KOPT-K1 (cell line): Measurements from ENCODE around the gene SLC10A7.

Experiments used
- H3K27ac ChIP-seq: fragments of 200-600 bp; sonication (generic); 2 replicates; pipeline ENCODE4 v1.5.1; 2016; ENCODE audit warnings: antibody characterized with exemption, mild to moderate bottlenecking, low read depth, low read length; ENCODE audit not compliant: poor library complexity, severe bottlenecking
- H3K36me3 ChIP-seq: fragments of 200-600 bp; sonication (generic); 2 replicates; pipeline ENCODE4 v1.5.1; 2017; ENCODE audit warnings: antibody characterized with exemption, mild to moderate bottlenecking, low read length, moderate library complexity; ENCODE audit not compliant: insufficient read depth
- H3K9me3 ChIP-seq: fragments of 200-600 bp; sonication (generic); 2 replicates; pipeline ENCODE4 v1.5.1; 2017; ENCODE audit warnings: antibody characterized with exemption, low read length, mild to moderate bottlenecking; ENCODE audit not compliant: insufficient read depth, poor library complexity, severe bottlenecking

The SLC10A7 gene

GRCh38 chr4:146335763-146336409 lies 185.9 kb downstream of the SLC10A7 start:
- Histone ChIP-seq H3K9me3 (no peaks in the 10 kb centered on the region), H3K27ac (no peak overlapping the region), H3K36me3 (no peaks in the 10 kb centered on the region)

GRCh38 chr4:146334862-146335449 lies 186.8 kb downstream of the SLC10A7 start:
- Histone ChIP-seq H3K36me3 (no peaks in the 10 kb centered on the region), H3K27ac (no peak overlapping the region)

GRCh38 chr4:146333895-146334262 lies 187.9 kb downstream of the SLC10A7 start:
- Histone ChIP-seq H3K9me3 (no peaks in the 10 kb centered on the region), H3K27ac (no peak overlapping the region), H3K36me3 (no peaks in the 10 kb centered on the region)

More at GRCh38 chr4:146334862-146335449, 186.8 kb downstream of the SLC10A7 start:
- no peaks in the 10 kb centered on the region for H3K9me3 ChIP-seq

GRCh38 chr4:146333187-146333894 lies 188.4 kb downstream of the SLC10A7 start:
- Histone ChIP-seq H3K9me3 (no peaks in the 10 kb centered on the region), H3K27ac (no peak overlapping the region), H3K36me3 (no peaks in the 10 kb centered on the region)

GRCh38 chr4:146330392-146330791 lies 191.3 kb downstream of the SLC10A7 start:
- H3K9me3 ChIP-seq: no peaks in the 10 kb centered on the region
- no peak overlapping the region for H3K27ac ChIP-seq
- H3K36me3 ChIP-seq: no peaks in the 10 kb centered on the region

- Histone ChIP-seq H3K9me3 (no peaks in the 10 kb centered on the region), H3K27ac (no peak overlapping the region), H3K36me3 (no peaks in the 10 kb centered on the region; the same call in 1 of the 2 replicates)
Observed at GRCh38 chr4:146329050-146329716, 192.6 kb downstream of the SLC10A7 start.

- Histone ChIP-seq H3K36me3 (no peaks in the 10 kb centered on the region; the same call in 1 of the 2 replicates), H3K27ac (no peak overlapping the region), H3K9me3 (no peaks in the 10 kb centered on the region)
Observed at GRCh38 chr4:146327859-146328650, 193.7 kb downstream of the SLC10A7 start.

GRCh38 chr4:146318894-146319293 lies 202.8 kb downstream of the SLC10A7 start:
- H3K9me3 ChIP-seq: no peaks in the 10 kb centered on the region
- no peak overlapping the region for H3K27ac ChIP-seq
- H3K36me3 ChIP-seq: no peaks in the 10 kb centered on the region

GRCh38 chr4:146317783-146318182 lies 204.0 kb downstream of the SLC10A7 start:
- H3K36me3 ChIP-seq: no peaks in the 10 kb centered on the region
- no peaks in the 10 kb centered on the region for H3K9me3 ChIP-seq
- H3K27ac ChIP-seq: no peak overlapping the region

GRCh38 chr4:146315184-146315583 lies 206.6 kb downstream of the SLC10A7 start:
- H3K9me3 ChIP-seq: no peaks in the 10 kb centered on the region
- H3K27ac ChIP-seq: no peak overlapping the region
- H3K36me3 ChIP-seq: no peaks in the 10 kb centered on the region

- H3K9me3 ChIP-seq: no peaks in the 10 kb centered on the region
- no peaks in the 10 kb centered on the region for H3K36me3 ChIP-seq
- H3K27ac ChIP-seq: no peak overlapping the region
Observed at GRCh38 chr4:146311238-146311970, 210.3 kb downstream of the SLC10A7 start.

GRCh38 chr4:146310319-146311021 lies 211.3 kb downstream of the SLC10A7 start:
- Histone ChIP-seq H3K27ac (no peak overlapping the region), H3K9me3 (no peaks in the 10 kb centered on the region), H3K36me3 (no peaks in the 10 kb centered on the region)

GRCh38 chr4:146308951-146309350 lies 212.8 kb downstream of the SLC10A7 start:
- H3K36me3 ChIP-seq: no peaks in the 10 kb centered on the region
- no peak overlapping the region for H3K27ac ChIP-seq
- no peaks in the 10 kb centered on the region for H3K9me3 ChIP-seq

- H3K36me3 ChIP-seq: no peaks in the 10 kb centered on the region
- H3K27ac ChIP-seq: no peak overlapping the region
- no peaks in the 10 kb centered on the region for H3K9me3 ChIP-seq
Observed at GRCh38 chr4:146302822-146303221, 218.9 kb downstream of the SLC10A7 start.
